GM23338 (cell line): ENCODE data around the gene IDUA. TPM values are rescaled to one million over a fixed set of nuclear protein-coding genes. Genes with fewer than 3 reads are reported as not detected.

Experiments
- ATAC-seq: fragments of 200-7000 bp; cut with Tn5 transposase; 3 replicates; pipeline ENCODE4 v1.9.1; 2020
- DNase-seq: peaks from one replicate; pipeline ENCODE4 v3.0.0-alpha.2; 2015; ENCODE audit warnings: low spot score
- H2AFZ ChIP-seq: fragments of 200-600 bp; sonication (generic); 2 replicates; pipeline ENCODE4 v1.8.0; 2016; ENCODE audit warnings: antibody characterized with exemption, mild to moderate bottlenecking, moderate library complexity
- H3F3A ChIP-seq: fragments of 200-600 bp; sonication (generic); replicated peaks from 2 replicates; pipeline ENCODE4 v1.8.0; 2017; ENCODE audit warnings: antibody characterized with exemption, mixed run types, low read depth
- H3K27ac ChIP-seq: fragments of 200-600 bp; sonication (generic); 2 replicates; pipeline ENCODE4 v1.6.1; 2016; ENCODE audit warnings: low read depth
- H3K27me3 ChIP-seq: fragments of 200-600 bp; sonication (generic); 2 replicates; pipeline ENCODE4 v1.8.0; 2016; ENCODE audit warnings: mild to moderate bottlenecking, mixed run types, moderate library complexity; ENCODE audit not compliant: insufficient read depth
- H3K36me3 ChIP-seq: fragments of 200-600 bp; sonication (generic); 2 replicates; pipeline ENCODE4 v1.8.0; 2016; ENCODE audit warnings: mild to moderate bottlenecking; ENCODE audit not compliant: insufficient read depth
- H3K4me1 ChIP-seq: fragments of 200-600 bp; sonication (generic); 2 replicates; pipeline ENCODE4 v1.8.0; 2016; ENCODE audit warnings: mild to moderate bottlenecking, moderate library complexity; ENCODE audit not compliant: insufficient read depth
- H3K4me2 ChIP-seq: fragments of 200-600 bp; sonication (generic); 2 replicates; pipeline ENCODE4 v1.7.1; 2017; ENCODE audit warnings: mixed run types
- H3K4me3 ChIP-seq: fragments of 200-600 bp; sonication (generic); 2 replicates; pipeline ENCODE4 v1.6.1; 2016; ENCODE audit warnings: mixed run types
- H3K79me2 ChIP-seq: fragments of 200-600 bp; sonication (generic); replicated peaks from 2 replicates; pipeline ENCODE4 v1.8.0; 2017; ENCODE audit warnings: mild to moderate bottlenecking; ENCODE audit not compliant: insufficient read depth
- H3K9me2 ChIP-seq: fragments of 200-600 bp; sonication (generic); 2 replicates; pipeline ENCODE4 v1.8.0; 2017; ENCODE audit not compliant: insufficient read depth
- H4K20me1 ChIP-seq: fragments of 200-600 bp; sonication (generic); replicated peaks from 2 replicates; pipeline ENCODE4 v1.8.0; 2017; ENCODE audit warnings: mild to moderate bottlenecking; ENCODE audit not compliant: insufficient read depth
- H3K27ac Mint-ChIP-seq: 2 replicates; pipeline ENCODE4 v1.8.0; 2020; ENCODE audit warnings: inconsistent platforms, mild to moderate bottlenecking, moderate library complexity, mixed read lengths
- H3K27me3 Mint-ChIP-seq: 3 replicates; pipeline ENCODE4 v1.8.0; 2022; ENCODE audit warnings: low read depth, mild to moderate bottlenecking, moderate library complexity, mixed read lengths, inconsistent platforms; ENCODE audit not compliant: insufficient read depth, poor library complexity
- H3K36me3 Mint-ChIP-seq: 3 replicates; pipeline ENCODE4 v1.8.0; 2021; ENCODE audit warnings: low read depth, mild to moderate bottlenecking, inconsistent platforms, moderate library complexity, mixed read lengths
- H3K4me1 Mint-ChIP-seq: 3 replicates; pipeline ENCODE4 v1.8.0; 2020; ENCODE audit warnings: mild to moderate bottlenecking, inconsistent platforms, mixed read lengths
- H3K4me3 Mint-ChIP-seq: 3 replicates; pipeline ENCODE4 v1.8.0; 2021; ENCODE audit warnings: moderate library complexity, mild to moderate bottlenecking, inconsistent platforms, mixed read lengths
- H3K9me3 Mint-ChIP-seq: 3 replicates; pipeline ENCODE4 v1.8.0; 2020; ENCODE audit warnings: moderate library complexity, mild to moderate bottlenecking, inconsistent platforms, mixed read lengths
- CREB1 ChIP-seq: fragments of 250-450 bp; sonication (Bioruptor Pico); IDR thresholded peaks from 2 replicates; pipeline ENCODE4 v1.5.0; 2020; ENCODE audit warnings: low read depth, mild to moderate bottlenecking, moderate library complexity
- EZH2 ChIP-seq: fragments of 200-600 bp; sonication (generic); IDR thresholded peaks from one replicate; pipeline ENCODE4 v1.8.0; 2017; ENCODE audit warnings: antibody characterized with exemption, mild to moderate bottlenecking, low read depth; ENCODE audit not compliant: unreplicated experiment
- EZH2phosphoT487 ChIP-seq: fragments of 200-600 bp; sonication (generic); IDR thresholded peaks from one replicate; pipeline ENCODE4 v1.8.1; 2018; ENCODE audit warnings: antibody characterized with exemption; ENCODE audit not compliant: unreplicated experiment
- JUNB ChIP-seq: IDR thresholded peaks from one replicate; pipeline ENCODE4 v1.6.1; 2016; ENCODE audit warnings: antibody characterized with exemption; ENCODE audit not compliant: unreplicated experiment
- NANOG ChIP-seq: IDR thresholded peaks from 2 replicates; pipeline ENCODE4 v1.6.1; 2016; ENCODE audit warnings: antibody characterized with exemption, borderline replicate concordance
- POLR2AphosphoS5 ChIP-seq: IDR thresholded peaks from 2 replicates; pipeline ENCODE4 v1.6.1; 2016; ENCODE audit warnings: antibody characterized with exemption, low read depth
- STAT1 ChIP-seq: IDR thresholded peaks from one replicate; pipeline ENCODE4 v1.6.1; 2016; ENCODE audit warnings: antibody characterized with exemption; ENCODE audit not compliant: unreplicated experiment
- ZNF114 ChIP-seq: fragments of 250-450 bp; sonication (Bioruptor Pico); IDR thresholded peaks from 2 replicates; pipeline ENCODE4 v1.5.0; 2020; ENCODE audit warnings: mild to moderate bottlenecking, moderate library complexity
- ZNF331 ChIP-seq: fragments of 250-450 bp; sonication (Bioruptor Pico); IDR thresholded peaks from 2 replicates; pipeline ENCODE4 v1.5.0; 2020; ENCODE audit warnings: low read depth, mild to moderate bottlenecking, moderate library complexity
- polyA plus RNA-seq: library from polyadenylated mRNA; unstranded; fragments of >200 nt; fragmentation: Nextera tagmentation; extraction: Ambion mirVana; gene quantifications from 2 replicates; pipeline ENCODE4 v1.2.1, GENCODE V29; 2016
- total RNA-seq: library from RNA; depleted of rRNA; stranded (reverse); fragments of >200 nt; shearing (Covaris generic); gene quantifications from 2 replicates; pipeline ENCODE4 v1.2.3, GENCODE V29; 2014
- TF ChIP-seq, protein P1 (sequence below): IDR thresholded peaks from 2 replicates; pipeline ENCODE4 v1.6.1; 2016; ENCODE audit warnings: antibody characterized with exemption
- TF ChIP-seq, protein P2 (sequence below), 2 experiments: fragments of 200-600 bp in 1 of 2; sonication (generic) in 1 of 2; conservative IDR thresholded peaks; 2 replicates each; pipeline versions ENCODE4 v1.5.1 to v1.6.1; 2016 to 2017; ENCODE audit warnings: antibody characterized with exemption in 2 of 2, low read depth in 2 of 2, mild to moderate bottlenecking in 2 of 2, moderate library complexity in 1 of 2
- TF ChIP-seq, protein P3 (sequence below): fragments of 250-450 bp; sonication (Bioruptor Pico); IDR thresholded peaks from 2 replicates; pipeline ENCODE4 v1.5.0; 2020; ENCODE audit warnings: mild to moderate bottlenecking, moderate library complexity
- TF ChIP-seq, protein P4 (sequence below): IDR thresholded peaks from one replicate; pipeline ENCODE4 v1.6.1; 2018; ENCODE audit warnings: antibody characterized with exemption; ENCODE audit not compliant: unreplicated experiment

IDUA gene
- total and polyA plus RNA-seq, 2 experiments from 2014 or later, result 1.3 to 6.1 TPM

DNA sequence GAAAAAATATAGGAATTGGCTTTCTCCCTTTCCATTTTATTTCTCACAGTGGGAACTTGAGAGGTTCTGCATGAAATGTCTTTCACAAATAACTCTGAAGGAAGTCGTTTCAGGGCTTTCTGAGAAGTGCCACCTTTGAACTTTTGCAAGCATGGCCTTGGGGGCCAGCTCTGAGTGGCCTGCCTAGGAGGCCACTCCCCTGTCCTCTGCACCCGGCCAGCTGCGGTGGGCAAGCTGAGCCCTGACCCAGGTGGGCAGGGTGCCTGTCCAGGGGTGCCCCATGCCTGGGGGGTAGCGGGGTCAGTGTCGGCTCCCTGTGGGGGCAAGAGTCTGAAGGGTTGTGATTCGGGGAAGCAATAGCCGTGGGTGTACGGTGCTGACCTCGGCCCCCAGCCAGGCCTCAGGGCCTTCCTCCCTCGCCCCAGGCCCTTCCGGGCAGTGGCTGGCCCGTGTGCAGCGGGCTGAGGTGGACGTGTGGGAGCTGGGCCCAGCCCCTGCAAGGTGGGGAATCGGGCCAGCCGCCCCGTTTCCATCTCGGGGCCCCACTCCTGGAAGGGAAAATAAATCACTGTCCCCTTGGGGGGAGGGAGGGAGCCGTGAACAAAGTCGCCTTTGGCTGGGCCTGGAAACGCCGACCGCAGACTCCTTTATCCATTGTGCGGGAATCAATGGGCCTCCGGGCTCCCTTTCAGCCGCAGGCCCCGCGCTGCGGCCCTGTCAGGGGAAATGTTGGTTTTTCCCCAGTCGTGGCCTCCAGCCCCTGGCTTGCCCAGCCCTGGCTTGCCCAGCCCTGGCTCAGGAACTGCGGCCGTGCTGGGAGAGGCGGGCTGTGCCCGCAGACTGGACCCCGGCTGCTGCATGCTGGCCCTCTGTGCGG lies 27.7 kb downstream of the IDUA start:
- H3K27ac ChIP-seq, result no peak overlapping the region
- no peak for DNase-seq
- no peak overlapping the region for H3K4me3 ChIP-seq

More for the DNA sequence above, 27.7 kb downstream of the IDUA start:
- no peak overlapping the region; the same call in 2 of the 3 replicates for H3K4me3 Mint-ChIP-seq
- Histone ChIP-seq H3K4me1 (no peaks in the 10 kb centered on the region; the same call in 1 of the 2 replicates), H3K36me3 (no peaks in the 10 kb centered on the region), H2AFZ (no peak overlapping the region), H3K9me2 (no peaks in the 10 kb centered on the region), H3K27me3 (peaks cover 14% of the 10 kb centered on the region), H4K20me1 (peaks cover 6% of the 10 kb centered on the region; the same call in 1 of the 2 replicates), H3K79me2 (0 out of 2 replicates have a peak, but pooled peaks cover 3% of the 10 kb centered on the region), H3K4me2 (no peak overlapping the region), H3F3A (0 out of 2 replicates have a peak, but pooled peaks cover 5% of the 10 kb centered on the region)
- H3K9me3 Mint-ChIP-seq, result no peaks in the 10 kb centered on the region
- no peak for ATAC-seq
- H3K27me3 Mint-ChIP-seq, result peaks cover 13% of the 10 kb centered on the region
- H3K4me1 Mint-ChIP-seq, result peaks cover 5% of the 10 kb centered on the region; the same call in 2 of the 3 replicates
- no peak overlapping the region for H3K27ac Mint-ChIP-seq
- TF ChIP-seq STAT1 (no peak), NANOG (no peak), POLR2AphosphoS5 (no peak), JUNB (no peak), ZNF331 (CRISPR knock-in tag) (no peak), EZH2 (no peak), CREB1 (no peak), EZH2phosphoT487 (no peak), ZNF114 (CRISPR knock-in tag) (no peak)
- TF ChIP-seq, protein P1, sequence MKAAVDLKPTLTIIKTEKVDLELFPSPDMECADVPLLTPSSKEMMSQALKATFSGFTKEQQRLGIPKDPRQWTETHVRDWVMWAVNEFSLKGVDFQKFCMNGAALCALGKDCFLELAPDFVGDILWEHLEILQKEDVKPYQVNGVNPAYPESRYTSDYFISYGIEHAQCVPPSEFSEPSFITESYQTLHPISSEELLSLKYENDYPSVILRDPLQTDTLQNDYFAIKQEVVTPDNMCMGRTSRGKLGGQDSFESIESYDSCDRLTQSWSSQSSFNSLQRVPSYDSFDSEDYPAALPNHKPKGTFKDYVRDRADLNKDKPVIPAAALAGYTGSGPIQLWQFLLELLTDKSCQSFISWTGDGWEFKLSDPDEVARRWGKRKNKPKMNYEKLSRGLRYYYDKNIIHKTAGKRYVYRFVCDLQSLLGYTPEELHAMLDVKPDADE, result no peak
- TF ChIP-seq, protein P2, sequence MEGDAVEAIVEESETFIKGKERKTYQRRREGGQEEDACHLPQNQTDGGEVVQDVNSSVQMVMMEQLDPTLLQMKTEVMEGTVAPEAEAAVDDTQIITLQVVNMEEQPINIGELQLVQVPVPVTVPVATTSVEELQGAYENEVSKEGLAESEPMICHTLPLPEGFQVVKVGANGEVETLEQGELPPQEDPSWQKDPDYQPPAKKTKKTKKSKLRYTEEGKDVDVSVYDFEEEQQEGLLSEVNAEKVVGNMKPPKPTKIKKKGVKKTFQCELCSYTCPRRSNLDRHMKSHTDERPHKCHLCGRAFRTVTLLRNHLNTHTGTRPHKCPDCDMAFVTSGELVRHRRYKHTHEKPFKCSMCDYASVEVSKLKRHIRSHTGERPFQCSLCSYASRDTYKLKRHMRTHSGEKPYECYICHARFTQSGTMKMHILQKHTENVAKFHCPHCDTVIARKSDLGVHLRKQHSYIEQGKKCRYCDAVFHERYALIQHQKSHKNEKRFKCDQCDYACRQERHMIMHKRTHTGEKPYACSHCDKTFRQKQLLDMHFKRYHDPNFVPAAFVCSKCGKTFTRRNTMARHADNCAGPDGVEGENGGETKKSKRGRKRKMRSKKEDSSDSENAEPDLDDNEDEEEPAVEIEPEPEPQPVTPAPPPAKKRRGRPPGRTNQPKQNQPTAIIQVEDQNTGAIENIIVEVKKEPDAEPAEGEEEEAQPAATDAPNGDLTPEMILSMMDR (conservative IDR thresholded peaks at IDR 0.05; ENCODE audit: low read depth in 2 of 2), result no peak
- TF ChIP-seq, protein P3, sequence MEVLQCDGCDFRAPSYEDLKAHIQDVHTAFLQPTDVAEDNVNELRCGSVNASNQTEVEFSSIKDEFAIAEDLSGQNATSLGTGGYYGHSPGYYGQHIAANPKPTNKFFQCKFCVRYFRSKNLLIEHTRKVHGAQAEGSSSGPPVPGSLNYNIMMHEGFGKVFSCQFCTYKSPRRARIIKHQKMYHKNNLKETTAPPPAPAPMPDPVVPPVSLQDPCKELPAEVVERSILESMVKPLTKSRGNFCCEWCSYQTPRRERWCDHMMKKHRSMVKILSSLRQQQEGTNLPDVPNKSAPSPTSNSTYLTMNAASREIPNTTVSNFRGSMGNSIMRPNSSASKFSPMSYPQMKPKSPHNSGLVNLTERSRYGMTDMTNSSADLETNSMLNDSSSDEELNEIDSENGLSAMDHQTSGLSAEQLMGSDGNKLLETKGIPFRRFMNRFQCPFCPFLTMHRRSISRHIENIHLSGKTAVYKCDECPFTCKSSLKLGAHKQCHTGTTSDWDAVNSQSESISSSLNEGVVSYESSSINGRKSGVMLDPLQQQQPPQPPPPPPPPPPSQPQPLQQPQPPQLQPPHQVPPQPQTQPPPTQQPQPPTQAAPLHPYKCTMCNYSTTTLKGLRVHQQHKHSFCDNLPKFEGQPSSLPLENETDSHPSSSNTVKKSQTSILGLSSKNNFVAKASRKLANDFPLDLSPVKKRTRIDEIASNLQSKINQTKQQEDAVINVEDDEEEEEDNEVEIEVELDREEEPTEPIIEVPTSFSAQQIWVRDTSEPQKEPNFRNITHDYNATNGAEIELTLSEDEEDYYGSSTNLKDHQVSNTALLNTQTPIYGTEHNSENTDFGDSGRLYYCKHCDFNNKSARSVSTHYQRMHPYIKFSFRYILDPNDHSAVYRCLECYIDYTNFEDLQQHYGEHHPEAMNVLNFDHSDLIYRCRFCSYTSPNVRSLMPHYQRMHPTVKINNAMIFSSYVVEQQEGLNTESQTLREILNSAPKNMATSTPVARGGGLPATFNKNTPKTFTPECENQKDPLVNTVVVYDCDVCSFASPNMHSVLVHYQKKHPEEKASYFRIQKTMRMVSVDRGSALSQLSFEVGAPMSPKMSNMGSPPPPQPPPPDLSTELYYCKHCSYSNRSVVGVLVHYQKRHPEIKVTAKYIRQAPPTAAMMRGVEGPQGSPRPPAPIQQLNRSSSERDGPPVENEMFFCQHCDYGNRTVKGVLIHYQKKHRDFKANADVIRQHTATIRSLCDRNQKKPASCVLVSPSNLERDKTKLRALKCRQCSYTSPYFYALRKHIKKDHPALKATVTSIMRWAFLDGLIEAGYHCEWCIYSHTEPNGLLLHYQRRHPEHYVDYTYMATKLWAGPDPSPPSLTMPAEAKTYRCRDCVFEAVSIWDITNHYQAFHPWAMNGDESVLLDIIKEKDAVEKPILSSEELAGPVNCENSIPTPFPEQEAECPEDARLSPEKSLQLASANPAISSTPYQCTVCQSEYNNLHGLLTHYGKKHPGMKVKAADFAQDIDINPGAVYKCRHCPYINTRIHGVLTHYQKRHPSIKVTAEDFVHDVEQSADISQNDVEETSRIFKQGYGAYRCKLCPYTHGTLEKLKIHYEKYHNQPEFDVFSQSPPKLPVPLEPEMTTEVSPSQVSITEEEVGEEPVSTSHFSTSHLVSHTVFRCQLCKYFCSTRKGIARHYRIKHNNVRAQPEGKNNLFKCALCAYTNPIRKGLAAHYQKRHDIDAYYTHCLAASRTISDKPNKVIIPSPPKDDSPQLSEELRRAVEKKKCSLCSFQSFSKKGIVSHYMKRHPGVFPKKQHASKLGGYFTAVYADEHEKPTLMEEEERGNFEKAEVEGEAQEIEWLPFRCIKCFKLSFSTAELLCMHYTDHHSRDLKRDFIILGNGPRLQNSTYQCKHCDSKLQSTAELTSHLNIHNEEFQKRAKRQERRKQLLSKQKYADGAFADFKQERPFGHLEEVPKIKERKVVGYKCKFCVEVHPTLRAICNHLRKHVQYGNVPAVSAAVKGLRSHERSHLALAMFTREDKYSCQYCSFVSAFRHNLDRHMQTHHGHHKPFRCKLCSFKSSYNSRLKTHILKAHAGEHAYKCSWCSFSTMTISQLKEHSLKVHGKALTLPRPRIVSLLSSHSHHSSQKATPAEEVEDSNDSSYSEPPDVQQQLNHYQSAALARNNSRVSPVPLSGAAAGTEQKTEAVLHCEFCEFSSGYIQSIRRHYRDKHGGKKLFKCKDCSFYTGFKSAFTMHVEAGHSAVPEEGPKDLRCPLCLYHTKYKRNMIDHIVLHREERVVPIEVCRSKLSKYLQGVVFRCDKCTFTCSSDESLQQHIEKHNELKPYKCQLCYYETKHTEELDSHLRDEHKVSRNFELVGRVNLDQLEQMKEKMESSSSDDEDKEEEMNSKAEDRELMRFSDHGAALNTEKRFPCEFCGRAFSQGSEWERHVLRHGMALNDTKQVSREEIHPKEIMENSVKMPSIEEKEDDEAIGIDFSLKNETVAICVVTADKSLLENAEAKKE (CRISPR knock-in tag), result no peak
- TF ChIP-seq, protein P4, sequence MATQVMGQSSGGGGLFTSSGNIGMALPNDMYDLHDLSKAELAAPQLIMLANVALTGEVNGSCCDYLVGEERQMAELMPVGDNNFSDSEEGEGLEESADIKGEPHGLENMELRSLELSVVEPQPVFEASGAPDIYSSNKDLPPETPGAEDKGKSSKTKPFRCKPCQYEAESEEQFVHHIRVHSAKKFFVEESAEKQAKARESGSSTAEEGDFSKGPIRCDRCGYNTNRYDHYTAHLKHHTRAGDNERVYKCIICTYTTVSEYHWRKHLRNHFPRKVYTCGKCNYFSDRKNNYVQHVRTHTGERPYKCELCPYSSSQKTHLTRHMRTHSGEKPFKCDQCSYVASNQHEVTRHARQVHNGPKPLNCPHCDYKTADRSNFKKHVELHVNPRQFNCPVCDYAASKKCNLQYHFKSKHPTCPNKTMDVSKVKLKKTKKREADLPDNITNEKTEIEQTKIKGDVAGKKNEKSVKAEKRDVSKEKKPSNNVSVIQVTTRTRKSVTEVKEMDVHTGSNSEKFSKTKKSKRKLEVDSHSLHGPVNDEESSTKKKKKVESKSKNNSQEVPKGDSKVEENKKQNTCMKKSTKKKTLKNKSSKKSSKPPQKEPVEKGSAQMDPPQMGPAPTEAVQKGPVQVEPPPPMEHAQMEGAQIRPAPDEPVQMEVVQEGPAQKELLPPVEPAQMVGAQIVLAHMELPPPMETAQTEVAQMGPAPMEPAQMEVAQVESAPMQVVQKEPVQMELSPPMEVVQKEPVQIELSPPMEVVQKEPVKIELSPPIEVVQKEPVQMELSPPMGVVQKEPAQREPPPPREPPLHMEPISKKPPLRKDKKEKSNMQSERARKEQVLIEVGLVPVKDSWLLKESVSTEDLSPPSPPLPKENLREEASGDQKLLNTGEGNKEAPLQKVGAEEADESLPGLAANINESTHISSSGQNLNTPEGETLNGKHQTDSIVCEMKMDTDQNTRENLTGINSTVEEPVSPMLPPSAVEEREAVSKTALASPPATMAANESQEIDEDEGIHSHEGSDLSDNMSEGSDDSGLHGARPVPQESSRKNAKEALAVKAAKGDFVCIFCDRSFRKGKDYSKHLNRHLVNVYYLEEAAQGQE, result no peak
- H3K36me3 Mint-ChIP-seq, result no peaks in the 10 kb centered on the region; the same call in 2 of the 3 replicates
